HCT116 (cell line): ENCODE measurements around the gene ST3GAL3. TPM values are rescaled to one million over a fixed set of nuclear protein-coding genes. Genes with fewer than 3 reads are reported as not detected.

Experiments
- ATAC-seq: fragments of 200-7000 bp; cut with Tn5 transposase; 2 replicates; pipeline ENCODE4 v1.9.1; 2020; ENCODE audit warnings: mild to moderate bottlenecking, moderate library complexity
- BruUV-seq: library from RNA; stranded (reverse); fragments of 400-500 nt; replicated peaks from 2 replicates; lab custom pipeline; 2021; lab: Mats Ljungman, UMichigan
- CTCF ChIA-PET: fragments of 300-600 bp; sonication (Branson Sonifier 250); formaldehyde crosslinking; loops from one replicate; lab custom pipeline; 2021; ENCODE audit warnings: antibody characterized with exemption; lab: Charles Lee
- POLR2A ChIA-PET: fragments of 300-600, 350-600 bp; sonication (Branson Sonifier 250); formaldehyde crosslinking; loops from one replicate; lab custom pipeline; 2021; ENCODE audit warnings: antibody characterized with exemption; lab: Charles Lee
- RAD21 ChIA-PET, 2 experiments: fragments of 300-600 bp; sonication (Branson Sonifier 250); formaldehyde crosslinking; loops; one replicate each; lab custom pipeline; 2023; ENCODE audit warnings: low total read pairs in 2 of 2; ENCODE audit not compliant: uncharacterized antibody in 2 of 2, unreplicated experiment in 2 of 2, low non-redundant PET in 1 of 2; lab: Charles Lee
- DNase-seq: peaks from one replicate; pipeline ENCODE4 v3.0.0-alpha.2; 2010; ENCODE audit warnings: low read depth, low spot score
- H2AFZ ChIP-seq: fragments of 200-600 bp; shearing (Covaris generic), sonication (generic); 2 replicates; pipeline ENCODE4 v1.6.1; 2017; ENCODE audit warnings: low read depth, mixed run types, mixed read lengths, antibody characterized with exemption, low read length; ENCODE audit not compliant: poor library complexity, severe bottlenecking
- H3K27ac ChIP-seq: 2 replicates; pipeline ENCODE4 v1.5.1; 2012; ENCODE audit warnings: low read depth, low read length
- H3K27me3 ChIP-seq: fragments of 200-600 bp; sonication (generic); 2 replicates; pipeline ENCODE4 v1.6.1; 2016; ENCODE audit warnings: mixed run types, low read length, mixed read lengths; ENCODE audit not compliant: insufficient read depth
- H3K36me3 ChIP-seq, 2 experiments: fragments of 200-500 bp in 1 of 2; fragments of 200-600 bp in 1 of 2; sonication (Bioruptor generic) in 1 of 2; sonication (generic) in 1 of 2; 2 replicates each; pipeline versions ENCODE4 v1.5.1 to v1.6.1; 2014 to 2016; ENCODE audit warnings: low read length in 2 of 2, inconsistent platforms in 1 of 2, mixed read lengths in 1 of 2, mixed run types in 1 of 2; ENCODE audit not compliant: insufficient read depth in 2 of 2, control insufficient read depth in 1 of 2
- H3K4me1 ChIP-seq, 2 experiments: fragments of 200-600 bp in 1 of 2; sonication (generic) in 1 of 2; 2 replicates each; pipeline versions ENCODE4 v1.5.1 to v1.6.1; 2012 to 2017; ENCODE audit warnings: low read length in 2 of 2, inconsistent platforms in 1 of 2, mild to moderate bottlenecking in 1 of 2, mixed read lengths in 1 of 2, mixed run types in 1 of 2, moderate library complexity in 1 of 2; ENCODE audit not compliant: insufficient read depth in 2 of 2, control insufficient read depth in 1 of 2
- H3K4me2 ChIP-seq: fragments of 200-600 bp; sonication (generic); 2 replicates; pipeline ENCODE4 v1.6.1; 2017; ENCODE audit warnings: mixed run types, low read length, mixed read lengths
- H3K4me3 ChIP-seq, 2 experiments: fragments of 200-600 bp in 1 of 2; sonication (generic) in 1 of 2; replicated peaks in 1 of 2; 2 replicates each; pipeline ENCODE4 v1.5.1; 2011 to 2016; ENCODE audit warnings: low read length in 2 of 2, control low read depth in 1 of 2, low read depth in 1 of 2, mild to moderate bottlenecking in 1 of 2, mixed read lengths in 1 of 2, mixed run types in 1 of 2
- H3K79me2 ChIP-seq: fragments of 200-600 bp; sonication (generic); 2 replicates; pipeline ENCODE4 v1.6.1; 2017; ENCODE audit warnings: mild to moderate bottlenecking, mixed run types, low read length, moderate library complexity, mixed read lengths; ENCODE audit not compliant: insufficient read depth
- H3K9ac ChIP-seq: fragments of 200-600 bp; sonication (generic); 2 replicates; pipeline ENCODE4 v1.6.1; 2016; ENCODE audit warnings: low read length, mixed read lengths
- H3K9me2 ChIP-seq: fragments of 200-600 bp; sonication (generic), shearing (Covaris generic); 2 replicates; pipeline ENCODE4 v1.6.1; 2017; ENCODE audit warnings: mixed run types, mild to moderate bottlenecking, moderate library complexity; ENCODE audit not compliant: insufficient read depth
- H3K9me3 ChIP-seq, 2 experiments: fragments of 200-500 bp in 1 of 2; fragments of 200-600 bp in 1 of 2; sonication (Bioruptor generic) in 1 of 2; sonication (generic) in 1 of 2; 2 replicates each; pipeline ENCODE4 v1.6.1; 2014 to 2017; ENCODE audit warnings: low read length in 2 of 2, mixed read lengths in 2 of 2, inconsistent platforms in 1 of 2, low read depth in 1 of 2, mild to moderate bottlenecking in 1 of 2, mixed run types in 1 of 2, moderate library complexity in 1 of 2; ENCODE audit not compliant: control insufficient read depth in 1 of 2, insufficient read depth in 1 of 2
- H4K20me1 ChIP-seq: fragments of 200-600 bp; sonication (generic), shearing (Covaris generic); 2 replicates; pipeline ENCODE4 v1.6.1; 2017; ENCODE audit warnings: mixed run types, mild to moderate bottlenecking, moderate library complexity; ENCODE audit not compliant: insufficient read depth
- CEBPB ChIP-seq: IDR thresholded peaks from 2 replicates; pipeline ENCODE4 v1.6.1; 2012; ENCODE audit warnings: low read depth
- EGR1 ChIP-seq: IDR thresholded peaks from 2 replicates; pipeline ENCODE4 v1.6.1; 2012; ENCODE audit warnings: low read depth
- ELF1 ChIP-seq: IDR thresholded peaks from 2 replicates; pipeline ENCODE4 v1.6.1; 2012; ENCODE audit warnings: low read depth, borderline replicate concordance
- EZH2phosphoT487 ChIP-seq: fragments of 200-600 bp; IDR thresholded peaks from 2 replicates; pipeline ENCODE4 v1.6.1; 2018; ENCODE audit warnings: antibody characterized with exemption, borderline replicate concordance
- FOSL1 ChIP-seq: IDR thresholded peaks from 2 replicates; pipeline ENCODE4 v1.6.1; 2012; ENCODE audit warnings: low read depth
- POLR2A ChIP-seq: IDR thresholded peaks from 2 replicates; pipeline ENCODE4 v1.7.0; 2011; ENCODE audit warnings: borderline replicate concordance; ENCODE audit not compliant: insufficient read depth, insufficient read length; ENCODE audit errors: extremely low read depth
- POLR2AphosphoS5 ChIP-seq: IDR thresholded peaks from 2 replicates; pipeline ENCODE4 v1.6.1; 2011; ENCODE audit warnings: mild to moderate bottlenecking, low read depth, low read length, moderate library complexity
- RAD21 ChIP-seq: IDR thresholded peaks from 2 replicates; pipeline ENCODE4 v1.6.1; 2012; ENCODE audit warnings: low read depth, mild to moderate bottlenecking
- SIN3A ChIP-seq: IDR thresholded peaks from 2 replicates; pipeline ENCODE4 v1.6.1; 2012; ENCODE audit warnings: low read depth
- SP1 ChIP-seq: IDR thresholded peaks from 2 replicates; pipeline ENCODE4 v1.6.1; 2012; ENCODE audit warnings: low read depth
- SRF ChIP-seq: IDR thresholded peaks from 2 replicates; pipeline ENCODE4 v1.6.1; 2012; ENCODE audit warnings: low read depth
- TCF7L2 ChIP-seq: IDR thresholded peaks from 2 replicates; pipeline ENCODE4 v1.7.0; 2011; ENCODE audit warnings: borderline replicate concordance, inconsistent platforms; ENCODE audit not compliant: insufficient read depth, insufficient read length; ENCODE audit errors: extremely low read depth
- YY1 ChIP-seq: IDR thresholded peaks from 2 replicates; pipeline ENCODE4 v1.6.1; 2011; ENCODE audit warnings: low read length, low read depth, moderate library complexity, mild to moderate bottlenecking; ENCODE audit not compliant: insufficient replicate concordance; ENCODE audit errors: extremely low read depth
- ZFX ChIP-seq: fragments of 450-650 bp; IDR thresholded peaks from 2 replicates; pipeline ENCODE4 v1.6.1; 2017
- ZNF274 ChIP-seq: fragments of 200-500 bp; sonication (Bioruptor generic); IDR thresholded peaks from 2 replicates; pipeline ENCODE4 v1.6.1; 2014; ENCODE audit warnings: mild to moderate bottlenecking, low read depth, low read length, inconsistent platforms
- intact Hi-C: fragments of 100-400 bp; cut with micrococcal nuclease; formaldehyde crosslinking; loops from 2 replicates; pipeline ENCODE4 v1.10.0; 2022
- total RNA-seq: library from RNA; stranded (reverse); gene quantifications from one replicate; pipeline ENCODE4 v1.2.1, GENCODE V29; 2021; ENCODE audit not compliant: unreplicated experiment
- TF ChIP-seq, protein P1 (sequence below): IDR thresholded peaks from 2 replicates; pipeline ENCODE4 v1.6.1; 2012; ENCODE audit warnings: low read depth
- TF ChIP-seq, protein P2 (sequence below), 3 experiments: fragments of 200-600 bp in 1 of 3; sonication (generic) in 1 of 3; IDR thresholded peaks in 2 of 3; conservative IDR thresholded peaks in 1 of 3; 2 replicates each; pipeline ENCODE4 v1.5.1; 2012 to 2017; ENCODE audit warnings: low read depth in 2 of 3, low read length in 2 of 3, antibody characterized with exemption in 1 of 3, borderline replicate concordance in 1 of 3, control low read depth in 1 of 3, mild to moderate bottlenecking in 1 of 3, mixed read lengths in 1 of 3, mixed run types in 1 of 3, moderate library complexity in 1 of 3; ENCODE audit not compliant: insufficient read depth in 1 of 3

The ST3GAL3 gene
- total RNA-seq, 1 experiment from 2014 or later = 7.2 TPM

GRCh38 chr1:43971336-43971980, 264.1 kb downstream of the ST3GAL3 start:
- no peak overlapping the region for H3K27ac ChIP-seq
- no peaks in the 10 kb centered on the region for H4K20me1 ChIP-seq
- peaks cover 34% of the 10 kb centered on the region for H3K79me2 ChIP-seq
- CTCF ChIA-PET = no interaction called here
- peak overlapping the region; percentile 94 to 99; a peak in 3 of 4 replicates for H3K4me3 ChIP-seq
- no peak overlapping the region; the same call in 1 of the 2 replicates for H3K9ac ChIP-seq
- no peak for TF ChIP-seq EGR1
- no peak for TF ChIP-seq EZH2phosphoT487
- TF ChIP-seq SP1 = no peak
- TF ChIP-seq RAD21 = no peak
- no peak for TF ChIP-seq POLR2AphosphoS5
- TF ChIP-seq CEBPB = no peak
- no peak for TF ChIP-seq SIN3A
- TF ChIP-seq ELF1 = no peak
- no peak for TF ChIP-seq ZNF274
- TF ChIP-seq YY1 = no peak
- TF ChIP-seq SRF = no peak
- TF ChIP-seq FOSL1 = no peak
- TF ChIP-seq TCF7L2 = no peak
- TF ChIP-seq, protein P1, sequence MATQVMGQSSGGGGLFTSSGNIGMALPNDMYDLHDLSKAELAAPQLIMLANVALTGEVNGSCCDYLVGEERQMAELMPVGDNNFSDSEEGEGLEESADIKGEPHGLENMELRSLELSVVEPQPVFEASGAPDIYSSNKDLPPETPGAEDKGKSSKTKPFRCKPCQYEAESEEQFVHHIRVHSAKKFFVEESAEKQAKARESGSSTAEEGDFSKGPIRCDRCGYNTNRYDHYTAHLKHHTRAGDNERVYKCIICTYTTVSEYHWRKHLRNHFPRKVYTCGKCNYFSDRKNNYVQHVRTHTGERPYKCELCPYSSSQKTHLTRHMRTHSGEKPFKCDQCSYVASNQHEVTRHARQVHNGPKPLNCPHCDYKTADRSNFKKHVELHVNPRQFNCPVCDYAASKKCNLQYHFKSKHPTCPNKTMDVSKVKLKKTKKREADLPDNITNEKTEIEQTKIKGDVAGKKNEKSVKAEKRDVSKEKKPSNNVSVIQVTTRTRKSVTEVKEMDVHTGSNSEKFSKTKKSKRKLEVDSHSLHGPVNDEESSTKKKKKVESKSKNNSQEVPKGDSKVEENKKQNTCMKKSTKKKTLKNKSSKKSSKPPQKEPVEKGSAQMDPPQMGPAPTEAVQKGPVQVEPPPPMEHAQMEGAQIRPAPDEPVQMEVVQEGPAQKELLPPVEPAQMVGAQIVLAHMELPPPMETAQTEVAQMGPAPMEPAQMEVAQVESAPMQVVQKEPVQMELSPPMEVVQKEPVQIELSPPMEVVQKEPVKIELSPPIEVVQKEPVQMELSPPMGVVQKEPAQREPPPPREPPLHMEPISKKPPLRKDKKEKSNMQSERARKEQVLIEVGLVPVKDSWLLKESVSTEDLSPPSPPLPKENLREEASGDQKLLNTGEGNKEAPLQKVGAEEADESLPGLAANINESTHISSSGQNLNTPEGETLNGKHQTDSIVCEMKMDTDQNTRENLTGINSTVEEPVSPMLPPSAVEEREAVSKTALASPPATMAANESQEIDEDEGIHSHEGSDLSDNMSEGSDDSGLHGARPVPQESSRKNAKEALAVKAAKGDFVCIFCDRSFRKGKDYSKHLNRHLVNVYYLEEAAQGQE = no peak
- no peak for TF ChIP-seq ZFX
- no peak for TF ChIP-seq POLR2A
- TF ChIP-seq, protein P2, sequence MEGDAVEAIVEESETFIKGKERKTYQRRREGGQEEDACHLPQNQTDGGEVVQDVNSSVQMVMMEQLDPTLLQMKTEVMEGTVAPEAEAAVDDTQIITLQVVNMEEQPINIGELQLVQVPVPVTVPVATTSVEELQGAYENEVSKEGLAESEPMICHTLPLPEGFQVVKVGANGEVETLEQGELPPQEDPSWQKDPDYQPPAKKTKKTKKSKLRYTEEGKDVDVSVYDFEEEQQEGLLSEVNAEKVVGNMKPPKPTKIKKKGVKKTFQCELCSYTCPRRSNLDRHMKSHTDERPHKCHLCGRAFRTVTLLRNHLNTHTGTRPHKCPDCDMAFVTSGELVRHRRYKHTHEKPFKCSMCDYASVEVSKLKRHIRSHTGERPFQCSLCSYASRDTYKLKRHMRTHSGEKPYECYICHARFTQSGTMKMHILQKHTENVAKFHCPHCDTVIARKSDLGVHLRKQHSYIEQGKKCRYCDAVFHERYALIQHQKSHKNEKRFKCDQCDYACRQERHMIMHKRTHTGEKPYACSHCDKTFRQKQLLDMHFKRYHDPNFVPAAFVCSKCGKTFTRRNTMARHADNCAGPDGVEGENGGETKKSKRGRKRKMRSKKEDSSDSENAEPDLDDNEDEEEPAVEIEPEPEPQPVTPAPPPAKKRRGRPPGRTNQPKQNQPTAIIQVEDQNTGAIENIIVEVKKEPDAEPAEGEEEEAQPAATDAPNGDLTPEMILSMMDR (IDR thresholded peaks at IDR 0.05 in 2 of 3, conservative IDR thresholded peaks at IDR 0.05 in 1 of 3; ENCODE audit: borderline replicate concordance in 1 of 3, insufficient read depth in 1 of 3, low read depth in 2 of 3, low read length in 2 of 3) = no peak
- no peaks in the 10 kb centered on the region for H3K9me3 ChIP-seq
- no peak for ATAC-seq
- peak overlapping the region; percentile 93 for H3K4me2 ChIP-seq
- no peaks in the 10 kb centered on the region for H3K27me3 ChIP-seq
- POLR2A ChIA-PET = no interaction called here
- H3K9me2 ChIP-seq = no peaks in the 10 kb centered on the region
- intact Hi-C loops = no loop called here
- peaks cover 17 to 41% of the 10 kb centered on the region in 2 experiments for H3K4me1 ChIP-seq
- H2AFZ ChIP-seq = no peak overlapping the region
- H3K36me3 ChIP-seq = peaks cover 9 to 33% of the 10 kb centered on the region in 2 experiments; a peak in 3 of 4 replicates
- RAD21 ChIA-PET = no interaction called here
- no TSS peak for BruUV-seq
- DNase-seq = no peak
